HepG2 (cell line): ENCODE data around the gene TTC23. TPM values are rescaled to one million over a fixed set of nuclear protein-coding genes. Genes with fewer than 3 reads are reported as not detected.

ENCODE experiments used
- CERS6 ChIP-seq: sonication (generic); formaldehyde crosslinking; IDR thresholded peaks from 2 replicates; pipeline ENCODE4 v1.5.0; 2020; ENCODE audit warnings: missing genetic modification reagents
- FOXP1 ChIP-seq, 2 experiments: fragments of 450-650 bp in 1 of 2; IDR thresholded peaks; 2 replicates each; pipeline ENCODE4 v1.6.1; 2017 to 2018; ENCODE audit warnings: antibody characterized with exemption in 1 of 2
- HES4 ChIP-seq: sonication (generic); formaldehyde crosslinking; IDR thresholded peaks from 2 replicates; pipeline ENCODE4 v1.9.0; 2021; ENCODE audit warnings: mild to moderate bottlenecking, missing genetic modification reagents, borderline replicate concordance
- HOXA3 ChIP-seq: sonication (generic); formaldehyde crosslinking; IDR thresholded peaks from 2 replicates; pipeline ENCODE4 v1.5.0; 2020; ENCODE audit warnings: missing genetic modification reagents
- MEIS1 ChIP-seq: sonication (generic); formaldehyde crosslinking; IDR thresholded peaks from 2 replicates; pipeline ENCODE4 v1.9.0; 2021; ENCODE audit warnings: mild to moderate bottlenecking, missing genetic modification reagents, moderate library complexity, borderline replicate concordance
- MEIS2 ChIP-seq: sonication (generic); formaldehyde crosslinking; IDR thresholded peaks from 2 replicates; pipeline ENCODE4 v1.9.0; 2021; ENCODE audit warnings: mild to moderate bottlenecking, missing genetic modification reagents
- MTF2 ChIP-seq: sonication (generic); formaldehyde crosslinking; IDR thresholded peaks from 2 replicates; pipeline ENCODE4 v1.5.0; 2020; ENCODE audit warnings: missing genetic modification reagents, borderline replicate concordance
- NFIC ChIP-seq: IDR thresholded peaks from 2 replicates; pipeline ENCODE4 v1.6.1; 2012; ENCODE audit warnings: mild to moderate bottlenecking, low read length, inconsistent platforms
- POGK ChIP-seq: sonication (generic); formaldehyde crosslinking; conservative IDR thresholded peaks from 2 replicates; pipeline ENCODE4 v1.8.0; 2022; ENCODE audit warnings: mild to moderate bottlenecking, moderate library complexity, missing genetic modification reagents
- RORA ChIP-seq: sonication (generic); formaldehyde crosslinking; IDR thresholded peaks from 2 replicates; pipeline ENCODE4 v1.5.0; 2020; ENCODE audit warnings: mild to moderate bottlenecking, missing genetic modification reagents, moderate library complexity
- SETDB1 ChIP-seq: sonication (generic); formaldehyde crosslinking; IDR thresholded peaks from 2 replicates; pipeline ENCODE4 v1.5.1; 2020; ENCODE audit warnings: missing genetic modification reagents, mild to moderate bottlenecking, borderline replicate concordance
- TFE3 ChIP-seq: IDR thresholded peaks from 2 replicates; pipeline ENCODE4 v1.6.1; 2016
- U2AF2 ChIP-seq: fragments of 200-400 bp; formaldehyde crosslinking; IDR thresholded peaks from 2 replicates; pipeline ENCODE4 v1.6.1; 2017; ENCODE audit warnings: low read depth, mild to moderate bottlenecking, low read length
- ZBTB38 ChIP-seq: sonication (generic); formaldehyde crosslinking; IDR thresholded peaks from 2 replicates; pipeline ENCODE4 v1.5.1; 2020; ENCODE audit warnings: mild to moderate bottlenecking, missing genetic modification reagents
- ZBTB7B ChIP-seq: sonication (generic); formaldehyde crosslinking; IDR thresholded peaks from 2 replicates; pipeline ENCODE4 v1.4.0; 2020; ENCODE audit warnings: missing genetic modification reagents
- ZFP36L2 ChIP-seq: sonication (generic); formaldehyde crosslinking; IDR thresholded peaks from 2 replicates; pipeline ENCODE4 v1.4.0; 2020; ENCODE audit warnings: missing genetic modification reagents
- ZNF30 ChIP-seq: sonication (generic); formaldehyde crosslinking; IDR thresholded peaks from 2 replicates; pipeline ENCODE4 v1.5.0; 2020; ENCODE audit warnings: mild to moderate bottlenecking, missing genetic modification reagents
- ZNF530 ChIP-seq: sonication (generic); formaldehyde crosslinking; IDR thresholded peaks from 2 replicates; pipeline ENCODE4 v1.5.0; 2020; ENCODE audit warnings: low read depth, mild to moderate bottlenecking, missing genetic modification reagents
- ZNF672 ChIP-seq: sonication (generic); formaldehyde crosslinking; IDR thresholded peaks from 2 replicates; pipeline ENCODE4 v1.8.1; 2022; ENCODE audit warnings: missing genetic modification reagents
- polyA plus RNA-seq, 8 experiments: library from polyadenylated mRNA; depleted of rRNA in 3 of 8; stranded (reverse) in 7 of 8; unstranded in 1 of 8; fragments of >200 nt; fragmentation: Illumina TruSeq in 4 of 8; extraction: Trizol in 4 of 8; gene quantifications; 2 replicates each; pipeline versions ENCODE4 v1.2.1 to v1.2.3, GENCODE V29; 2011 to 2016; ENCODE audit warnings: low read depth in 4 of 8, missing spikeins in 1 of 8, mixed read lengths in 1 of 8; ENCODE audit not compliant: insufficient read depth in 1 of 8
- total RNA-seq, 5 experiments: library from RNA; depleted of rRNA; stranded (reverse); fragments of >200 nt; fragmentation: Illumina TruSeq; extraction: Trizol; gene quantifications; 2 replicates each; pipeline ENCODE4 v1.2.3, GENCODE V29; 2016; ENCODE audit warnings: low read depth in 1 of 5
- TF ChIP-seq, protein P1 (sequence below): sonication (generic); formaldehyde crosslinking; IDR thresholded peaks from 2 replicates; pipeline ENCODE4 v1.4.0; 2020; ENCODE audit warnings: mild to moderate bottlenecking, missing genetic modification reagents
- TF ChIP-seq, protein P2 (sequence below), 2 experiments: fragments of 450-650 bp in 1 of 2; sonication (generic) in 1 of 2; formaldehyde crosslinking; IDR thresholded peaks; 2 replicates each; pipeline versions ENCODE4 v1.5.0 to v1.8.0; 2020 to 2022; ENCODE audit warnings: mild to moderate bottlenecking in 1 of 2, missing genetic modification reagents in 1 of 2
- TF ChIP-seq, protein P3 (sequence below): sonication (generic); formaldehyde crosslinking; IDR thresholded peaks from 2 replicates; pipeline ENCODE4 v1.4.0; 2020; ENCODE audit warnings: low read depth, mild to moderate bottlenecking, missing genetic modification reagents

Gene TTC23
- total and polyA plus RNA-seq, 2 of the 13 experiments (the other 11 are each of a cell fraction or from before 2014, with no cell fraction given): 1.6 to 11.7 TPM

DNA sequence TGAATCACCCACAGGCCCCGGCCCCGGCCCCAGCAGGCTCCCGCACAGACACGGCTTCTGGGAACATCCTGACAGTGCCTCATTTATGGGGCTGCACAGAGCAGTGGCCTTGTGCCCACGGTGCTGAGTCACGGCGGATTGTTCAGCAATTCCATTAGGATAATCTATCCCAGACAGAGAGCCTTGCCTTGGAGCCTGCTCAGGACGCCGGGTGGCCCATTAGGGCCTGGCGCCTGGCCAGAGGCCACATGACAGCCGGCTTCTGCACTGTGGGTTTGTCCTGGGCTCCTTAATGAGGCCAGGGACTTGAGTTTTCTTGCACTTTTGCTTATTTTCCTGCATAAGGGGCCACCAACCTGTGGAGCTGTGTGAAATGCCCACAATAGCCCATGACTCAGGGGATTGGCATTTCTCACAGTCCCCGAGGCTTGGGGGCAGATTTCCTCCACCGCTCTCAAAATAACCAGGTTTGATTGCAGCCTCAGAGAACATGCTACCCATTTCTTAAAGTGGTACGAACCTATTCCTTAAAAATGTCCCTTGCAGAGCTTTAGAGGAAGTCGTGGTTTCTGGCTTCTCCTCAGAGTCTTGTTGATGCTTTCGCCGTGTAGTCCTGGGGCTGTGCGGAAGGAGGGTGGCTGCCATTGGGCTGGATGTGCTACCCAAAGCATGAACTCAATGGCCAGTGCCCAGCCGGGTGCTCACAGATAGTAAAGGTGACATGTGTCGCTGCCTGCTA is 125.5 kb downstream of the TTC23 start (continued):
- TF ChIP-seq, protein P1, sequence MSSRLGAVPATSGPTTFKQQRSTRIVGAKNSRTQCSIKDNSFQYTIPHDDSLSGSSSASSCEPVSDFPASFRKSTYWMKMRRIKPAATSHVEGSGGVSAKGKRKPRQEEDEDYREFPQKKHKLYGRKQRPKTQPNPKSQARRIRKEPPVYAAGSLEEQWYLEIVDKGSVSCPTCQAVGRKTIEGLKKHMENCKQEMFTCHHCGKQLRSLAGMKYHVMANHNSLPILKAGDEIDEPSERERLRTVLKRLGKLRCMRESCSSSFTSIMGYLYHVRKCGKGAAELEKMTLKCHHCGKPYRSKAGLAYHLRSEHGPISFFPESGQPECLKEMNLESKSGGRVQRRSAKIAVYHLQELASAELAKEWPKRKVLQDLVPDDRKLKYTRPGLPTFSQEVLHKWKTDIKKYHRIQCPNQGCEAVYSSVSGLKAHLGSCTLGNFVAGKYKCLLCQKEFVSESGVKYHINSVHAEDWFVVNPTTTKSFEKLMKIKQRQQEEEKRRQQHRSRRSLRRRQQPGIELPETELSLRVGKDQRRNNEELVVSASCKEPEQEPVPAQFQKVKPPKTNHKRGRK (CRISPR knock-in tag): no peak
- TF ChIP-seq ZNF672 (CRISPR knock-in tag) (no peak), MTF2 (CRISPR knock-in tag) (no peak), ZNF30 (CRISPR knock-in tag) (no peak), HOXA3 (CRISPR knock-in tag) (peak; percentile 28; the same call in 1 of the 2 replicates), MEIS2 (no peak), CERS6 (CRISPR knock-in tag) (no peak), FOXP1 (IDR thresholded peaks at IDR 0.05) (no peak), FOXP1 (CRISPR knock-in tag; IDR thresholded peaks at IDR 0.05) (no peak), RORA (CRISPR knock-in tag) (no peak), ZBTB38 (CRISPR knock-in tag) (0 out of 2 replicates have a peak, but pooled peaks have one; percentile 24), TFE3 (peak; percentile 66), HES4 (CRISPR knock-in tag) (no peak), ZFP36L2 (CRISPR knock-in tag) (no peak), U2AF2 (no peak), ZBTB7B (no peak), POGK (no peak), ZNF530 (CRISPR knock-in tag) (no peak), MEIS1 (CRISPR knock-in tag) (no peak), NFIC (no peak), SETDB1 (CRISPR knock-in tag) (no peak)
- TF ChIP-seq, protein P2, sequence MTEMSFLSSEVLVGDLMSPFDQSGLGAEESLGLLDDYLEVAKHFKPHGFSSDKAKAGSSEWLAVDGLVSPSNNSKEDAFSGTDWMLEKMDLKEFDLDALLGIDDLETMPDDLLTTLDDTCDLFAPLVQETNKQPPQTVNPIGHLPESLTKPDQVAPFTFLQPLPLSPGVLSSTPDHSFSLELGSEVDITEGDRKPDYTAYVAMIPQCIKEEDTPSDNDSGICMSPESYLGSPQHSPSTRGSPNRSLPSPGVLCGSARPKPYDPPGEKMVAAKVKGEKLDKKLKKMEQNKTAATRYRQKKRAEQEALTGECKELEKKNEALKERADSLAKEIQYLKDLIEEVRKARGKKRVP (CRISPR knock-in tag; IDR thresholded peaks at IDR 0.05): no peak
- TF ChIP-seq, protein P3, sequence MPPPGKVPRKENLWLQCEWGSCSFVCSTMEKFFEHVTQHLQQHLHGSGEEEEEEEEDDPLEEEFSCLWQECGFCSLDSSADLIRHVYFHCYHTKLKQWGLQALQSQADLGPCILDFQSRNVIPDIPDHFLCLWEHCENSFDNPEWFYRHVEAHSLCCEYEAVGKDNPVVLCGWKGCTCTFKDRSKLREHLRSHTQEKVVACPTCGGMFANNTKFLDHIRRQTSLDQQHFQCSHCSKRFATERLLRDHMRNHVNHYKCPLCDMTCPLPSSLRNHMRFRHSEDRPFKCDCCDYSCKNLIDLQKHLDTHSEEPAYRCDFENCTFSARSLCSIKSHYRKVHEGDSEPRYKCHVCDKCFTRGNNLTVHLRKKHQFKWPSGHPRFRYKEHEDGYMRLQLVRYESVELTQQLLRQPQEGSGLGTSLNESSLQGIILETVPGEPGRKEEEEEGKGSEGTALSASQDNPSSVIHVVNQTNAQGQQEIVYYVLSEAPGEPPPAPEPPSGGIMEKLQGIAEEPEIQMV (CRISPR knock-in tag): no peak
